GM21786 (cell line): ENCODE results near the gene OR2D3.
"Not testable (repeated sequence)": the region's sequence is repeated elsewhere in the genome, so short reads cannot be mapped to it uniquely, and the experiment has no call there.

ENCODE experiments used
- ATAC-seq: cut with Tn5 transposase; IDR thresholded peaks from one replicate; pipeline ENCODE4 v1.9.1; 2021; ENCODE audit not compliant: unreplicated experiment

OR2D3 gene

GRCh38 chr11:6920702-6921101 is at the start of gene OR2D3:
Gene OR2D3, plus strand, starts transcription at chr11:6921002. Its CDS starts 0 bp downstream, at chr11:6921002.
- ATAC-seq: no peak

GRCh38 chr11:6871278-6871677 is 49.5 kb upstream of the OR2D3 start:
- no peak for ATAC-seq

- no peak for ATAC-seq
Measured at GRCh38 chr11:6875761-6876160, 45.0 kb upstream of the OR2D3 start.

GRCh38 chr11:6876325-6876724 is 44.5 kb upstream of the OR2D3 start, which contains the start of gene OR10A4:
Gene OR10A4, plus strand, starts transcription at chr11:6876625. Its CDS starts 23 bp downstream, at chr11:6876648.
- ATAC-seq: no peak

GRCh38 chr11:6876914-6877313 is 43.9 kb upstream of the OR2D3 start:
- ATAC-seq: no peak

GRCh38 chr11:6882751-6883150 is 38.1 kb upstream of the OR2D3 start:
- ATAC-seq: no peak

GRCh38 chr11:6887711-6888110 is 33.1 kb upstream of the OR2D3 start:
- ATAC-seq: not testable (repeated sequence)

- ATAC-seq: no peak
Measured at GRCh38 chr11:6888830-6889229, 32.0 kb upstream of the OR2D3 start.

GRCh38 chr11:6889835-6890234 is 31.0 kb upstream of the OR2D3 start:
- ATAC-seq: no peak

- no peak for ATAC-seq
Measured at GRCh38 chr11:6892400-6892799, 28.4 kb upstream of the OR2D3 start, which contains the start of gene OR2D2. Gene OR2D2, minus strand, starts transcription at chr11:6892500. Its CDS starts 0 bp downstream, at chr11:6892500.

- ATAC-seq: no peak
Measured at GRCh38 chr11:6894097-6894496, 26.7 kb upstream of the OR2D3 start.

GRCh38 chr11:6895010-6895409 is 25.8 kb upstream of the OR2D3 start:
- ATAC-seq: peak; percentile 85

GRCh38 chr11:6898911-6899310 is 21.9 kb upstream of the OR2D3 start:
- no peak for ATAC-seq

- no peak for ATAC-seq
Measured at GRCh38 chr11:6900327-6900999, 20.3 kb upstream of the OR2D3 start.

GRCh38 chr11:6904804-6905203 is 16.0 kb upstream of the OR2D3 start:
- ATAC-seq: not testable (repeated sequence)

- ATAC-seq: no peak
Measured at GRCh38 chr11:6911378-6911777, 9.4 kb upstream of the OR2D3 start.

GRCh38 chr11:6911948-6912347 is 8.9 kb upstream of the OR2D3 start:
- no peak for ATAC-seq

GRCh38 chr11:6919698-6920097 is 1.1 kb upstream of the OR2D3 start:
- ATAC-seq: no peak

- no peak for ATAC-seq
Measured at GRCh38 chr11:6925007-6925577, 4.3 kb downstream of the OR2D3 start.

GRCh38 chr11:6925636-6926207 is 4.9 kb downstream of the OR2D3 start:
- ATAC-seq: no peak

GRCh38 chr11:6926208-6927029 is 5.6 kb downstream of the OR2D3 start, which contains the start of gene ZNF215:
Gene ZNF215, plus strand, starts transcription at chr11:6926426. Its CDS starts 5,847 bp downstream, at chr11:6932273.
- peak; percentile 60 for ATAC-seq
